GM12874 (cell line): ENCODE results near the gene HLA-E.

ENCODE experiments used
- TF ChIP-seq, protein P1 (sequence below): IDR thresholded peaks from 2 replicates; pipeline ENCODE4 v1.5.1; 2011; ENCODE audit warnings: low read depth, mild to moderate bottlenecking, control low read depth, low read length, moderate library complexity; ENCODE audit not compliant: insufficient read depth

The HLA-E gene

DNA sequence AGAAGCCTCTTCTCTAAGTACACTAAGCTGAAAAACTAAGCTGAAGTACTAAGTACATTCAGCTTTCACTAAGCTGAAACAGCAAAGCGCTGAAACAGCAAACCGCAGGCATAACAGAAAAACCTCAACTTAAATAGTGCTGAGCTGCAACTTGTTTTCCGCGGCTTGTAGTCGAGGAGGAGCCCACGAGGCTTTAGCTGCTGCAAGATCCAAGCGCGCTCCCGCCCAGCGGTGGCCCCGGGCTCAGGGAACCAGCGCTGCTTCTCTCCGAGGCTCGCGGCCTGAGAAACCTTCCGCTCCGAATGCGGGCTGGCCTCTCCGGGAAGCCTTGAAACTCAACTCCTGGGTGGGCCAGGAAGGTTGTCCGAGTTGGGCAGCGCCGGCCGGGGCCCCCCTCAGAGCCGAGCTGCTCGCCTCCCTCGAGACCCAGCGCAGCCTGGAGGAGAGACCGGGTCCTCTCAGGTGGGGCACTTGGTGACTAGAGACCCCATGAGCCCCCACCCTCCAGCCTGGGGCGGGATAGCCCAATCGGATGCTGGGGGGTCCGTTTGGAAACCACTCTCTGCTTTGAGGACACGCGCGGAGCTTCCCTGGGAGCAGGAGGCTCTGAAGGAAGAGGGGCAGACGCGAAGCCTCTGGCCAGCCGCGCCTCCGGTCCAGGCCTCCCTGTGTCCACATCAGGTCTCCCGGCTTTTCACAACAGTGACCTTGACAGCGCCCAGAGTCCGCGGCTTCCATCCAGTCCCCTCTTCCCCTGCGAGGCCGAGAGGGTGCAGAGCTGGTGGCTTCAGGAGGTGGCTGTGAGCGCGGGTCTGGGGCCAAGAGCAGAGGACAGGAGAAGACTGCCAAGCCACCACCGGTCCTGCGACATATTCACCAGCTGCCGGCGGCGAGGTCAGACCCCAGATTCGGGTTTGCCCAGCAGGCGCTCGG, 38.1 kb upstream of the HLA-E start:
- TF ChIP-seq, protein P1, sequence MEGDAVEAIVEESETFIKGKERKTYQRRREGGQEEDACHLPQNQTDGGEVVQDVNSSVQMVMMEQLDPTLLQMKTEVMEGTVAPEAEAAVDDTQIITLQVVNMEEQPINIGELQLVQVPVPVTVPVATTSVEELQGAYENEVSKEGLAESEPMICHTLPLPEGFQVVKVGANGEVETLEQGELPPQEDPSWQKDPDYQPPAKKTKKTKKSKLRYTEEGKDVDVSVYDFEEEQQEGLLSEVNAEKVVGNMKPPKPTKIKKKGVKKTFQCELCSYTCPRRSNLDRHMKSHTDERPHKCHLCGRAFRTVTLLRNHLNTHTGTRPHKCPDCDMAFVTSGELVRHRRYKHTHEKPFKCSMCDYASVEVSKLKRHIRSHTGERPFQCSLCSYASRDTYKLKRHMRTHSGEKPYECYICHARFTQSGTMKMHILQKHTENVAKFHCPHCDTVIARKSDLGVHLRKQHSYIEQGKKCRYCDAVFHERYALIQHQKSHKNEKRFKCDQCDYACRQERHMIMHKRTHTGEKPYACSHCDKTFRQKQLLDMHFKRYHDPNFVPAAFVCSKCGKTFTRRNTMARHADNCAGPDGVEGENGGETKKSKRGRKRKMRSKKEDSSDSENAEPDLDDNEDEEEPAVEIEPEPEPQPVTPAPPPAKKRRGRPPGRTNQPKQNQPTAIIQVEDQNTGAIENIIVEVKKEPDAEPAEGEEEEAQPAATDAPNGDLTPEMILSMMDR, result no peak

DNA sequence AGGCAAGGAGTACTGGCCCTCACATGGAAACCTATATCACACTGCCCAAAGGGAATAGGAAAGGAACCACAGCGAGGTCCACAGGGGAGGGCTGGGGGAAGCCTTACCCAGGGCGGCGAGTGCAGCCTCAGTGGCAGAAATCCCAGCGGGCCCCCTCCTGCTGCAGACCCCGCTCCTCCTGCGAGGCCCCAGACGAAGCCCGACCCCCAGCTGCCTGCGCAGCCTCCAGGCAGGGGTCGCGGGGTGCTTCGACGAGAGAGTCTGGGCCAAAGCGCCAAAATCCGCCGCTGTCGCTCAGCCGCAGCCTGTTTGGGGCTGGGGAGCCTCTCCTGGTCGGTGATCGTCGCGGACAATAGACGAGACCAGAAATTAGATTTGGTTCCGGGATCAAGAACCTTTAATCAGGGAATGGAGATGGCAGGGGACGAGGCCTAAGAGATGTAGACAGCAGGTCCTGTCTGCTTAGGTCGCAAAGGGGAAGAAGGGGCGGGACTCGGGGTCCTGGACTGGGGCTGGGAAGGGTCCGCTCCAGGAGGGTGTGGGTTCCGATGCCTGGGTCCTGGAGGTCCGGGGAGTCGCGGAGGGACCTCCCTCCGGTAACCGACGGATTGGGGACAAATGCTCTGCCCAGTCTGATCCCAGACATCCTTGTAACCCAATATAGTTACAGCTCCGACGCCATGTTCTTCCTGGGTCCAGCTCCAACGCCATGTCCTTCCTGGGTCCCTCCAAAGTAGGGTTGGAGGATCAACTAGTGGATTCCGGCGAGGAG, 36.4 kb upstream of the HLA-E start:
- TF ChIP-seq, protein P1, result no peak

DNA sequence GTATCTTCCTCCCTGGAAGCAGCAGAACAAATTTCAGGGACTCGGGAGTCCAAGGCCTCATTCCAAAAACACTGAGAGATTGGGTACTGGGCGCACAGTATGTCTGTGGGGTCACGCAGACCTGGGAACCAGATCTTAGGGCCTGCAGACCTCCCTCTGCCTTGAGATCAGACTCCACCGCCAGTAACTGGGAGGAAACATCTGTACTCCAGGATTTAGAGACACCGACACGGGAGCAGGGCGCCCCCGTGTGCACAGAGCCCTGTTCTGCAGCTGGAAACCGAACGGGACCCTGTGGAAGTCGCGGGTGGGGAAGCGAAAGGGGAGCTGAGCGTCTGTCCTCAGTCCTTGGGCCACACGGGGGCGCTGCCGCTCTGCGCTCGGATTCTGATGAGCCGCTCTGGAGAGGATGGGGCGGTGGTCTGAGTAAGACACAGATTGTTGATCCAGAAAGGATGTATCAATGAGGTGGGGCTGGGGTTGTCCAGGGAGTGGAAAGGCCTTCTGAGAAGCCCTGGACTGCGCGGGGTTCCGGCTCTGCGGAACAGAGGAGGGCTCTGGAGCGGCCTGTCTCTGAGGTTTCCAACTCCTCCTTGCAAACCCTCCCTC, 35.7 kb upstream of the HLA-E start:
- TF ChIP-seq, protein P1, result peak; percentile 78

DNA sequence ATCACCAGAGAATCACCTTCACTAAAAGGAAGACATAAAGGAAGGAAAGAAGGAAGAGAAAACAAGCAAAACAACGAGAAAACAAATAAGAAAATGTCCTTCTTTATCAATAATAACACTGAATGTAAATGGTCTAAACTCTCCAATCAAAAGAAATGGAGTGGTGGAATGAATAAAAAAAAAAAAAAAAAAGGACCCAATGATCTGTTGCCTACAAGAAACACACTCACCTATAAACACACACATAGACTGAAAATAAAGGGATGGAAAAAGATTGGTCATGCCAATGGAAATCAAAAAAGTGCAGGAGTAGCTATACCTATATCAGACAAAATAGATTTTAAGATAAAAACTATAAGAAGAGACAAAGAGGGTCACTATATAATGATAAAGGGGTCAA, 30.2 kb upstream of the HLA-E start:
- TF ChIP-seq, protein P1, result no peak

DNA sequence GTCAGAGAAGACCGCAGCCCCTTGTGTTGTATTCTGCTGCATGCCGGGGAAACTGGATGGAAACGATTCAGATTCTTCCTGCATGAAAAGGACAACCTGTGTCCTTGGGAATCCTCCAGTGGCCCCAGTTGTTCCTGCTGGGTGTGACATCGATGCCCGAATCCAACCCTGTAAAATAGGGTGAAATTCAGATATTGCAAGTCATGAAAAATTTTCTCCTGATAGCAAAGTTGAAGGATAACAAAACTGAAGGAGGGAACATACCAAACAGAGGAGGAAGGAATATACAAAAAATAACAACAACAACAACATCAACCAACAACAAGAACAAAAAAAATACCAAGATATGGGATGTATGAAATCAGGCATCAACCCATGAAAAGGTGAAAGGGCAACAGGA, 28.3 kb upstream of the HLA-E start:
- TF ChIP-seq, protein P1, result no peak

DNA sequence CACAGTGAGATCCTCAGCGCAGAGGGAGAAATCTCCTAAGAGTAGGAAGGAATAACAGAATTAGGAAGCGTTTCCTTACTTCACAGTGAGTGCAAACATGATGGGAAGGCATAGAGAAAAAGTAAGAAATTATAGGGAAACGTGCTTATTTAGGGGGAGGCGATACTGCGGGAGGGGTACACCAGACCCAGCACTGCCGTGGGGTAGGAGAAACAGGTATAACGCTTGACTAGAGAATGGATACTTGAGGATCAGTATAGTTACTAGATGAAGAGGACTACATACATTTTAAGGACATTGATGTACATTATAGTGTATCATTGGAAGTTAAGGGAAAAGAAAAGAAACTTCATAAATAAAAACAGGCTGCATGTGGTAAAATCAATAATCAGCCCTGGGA, 26.8 kb upstream of the HLA-E start:
- TF ChIP-seq, protein P1, result no peak

DNA sequence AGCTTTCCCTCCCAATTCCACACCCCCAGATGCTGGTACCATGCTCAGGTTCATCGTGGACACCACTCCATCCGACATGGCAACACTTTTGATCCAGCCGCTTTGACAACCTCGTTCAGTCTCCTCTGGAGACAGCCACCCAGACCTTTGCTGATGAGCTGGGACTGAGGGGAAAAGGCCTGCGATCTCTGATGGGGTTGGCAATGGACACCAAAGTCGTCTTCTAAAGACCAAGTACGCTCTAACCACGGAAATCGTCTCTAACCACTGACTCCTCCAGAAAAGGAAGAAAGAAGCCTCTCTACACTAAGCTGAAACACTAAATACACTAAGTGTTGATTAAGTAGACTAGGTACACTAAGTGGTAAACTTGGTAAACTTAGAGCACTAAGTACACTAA, 26.1 kb upstream of the HLA-E start:
- TF ChIP-seq, protein P1, result no peak
